WTC11 (cell line): ENCODE results near the gene EIF4E1B. TPM values are rescaled to one million over a fixed set of nuclear protein-coding genes. Genes with fewer than 3 reads are reported as not detected.

Experiments used
- ATAC-seq: fragments of 200-7000 bp; cut with Tn5 transposase; 2 replicates; pipeline ENCODE4 v1.10.0; 2021; ENCODE audit warnings: mild to moderate bottlenecking, moderate library complexity
- CTCF ChIA-PET: fragments of 300-600 bp; sonication (Branson Sonifier 250); formaldehyde crosslinking; loops from one replicate; lab custom pipeline; 2021; ENCODE audit warnings: antibody characterized with exemption; lab: Charles Lee
- POLR2A ChIA-PET: fragments of 350-600 bp; sonication (Branson Sonifier 250); formaldehyde crosslinking; loops from one replicate; lab custom pipeline; 2021; ENCODE audit warnings: antibody characterized with exemption; lab: Charles Lee
- DNase-seq: peaks from one replicate; pipeline ENCODE4 v3.0.0; 2021; ENCODE audit warnings: low spot score
- H3K27ac Mint-ChIP-seq: 2 replicates; pipeline ENCODE4 v1.8.0; 2021; ENCODE audit warnings: mixed read lengths
- H3K27me3 Mint-ChIP-seq: 2 replicates; pipeline ENCODE4 v1.8.0; 2021; ENCODE audit warnings: low read depth, mild to moderate bottlenecking, moderate library complexity, mixed read lengths
- H3K36me3 Mint-ChIP-seq: 2 replicates; pipeline ENCODE4 v1.8.0; 2021; ENCODE audit warnings: mixed read lengths
- H3K4me1 Mint-ChIP-seq: 2 replicates; pipeline ENCODE4 v1.8.0; 2022; ENCODE audit warnings: mixed read lengths
- H3K4me3 Mint-ChIP-seq: 2 replicates; pipeline ENCODE4 v1.8.0; 2021; ENCODE audit warnings: mild to moderate bottlenecking, moderate library complexity, mixed read lengths
- H3K9me3 Mint-ChIP-seq: 2 replicates; pipeline ENCODE4 v1.8.0; 2021; ENCODE audit warnings: mixed read lengths
- ATF1 ChIP-seq: sonication (generic); formaldehyde crosslinking; IDR thresholded peaks from 2 replicates; pipeline ENCODE4 v1.8.1; 2023; ENCODE audit warnings: mild to moderate bottlenecking, moderate library complexity, missing genetic modification reagents
- CTCF ChIP-seq: fragments of 200-600 bp; IDR thresholded peaks from 2 replicates; pipeline ENCODE4 v1.8.0; 2022; ENCODE audit warnings: antibody characterized with exemption
- ERG ChIP-seq: fragments of 250-450 bp; sonication (Bioruptor Pico); IDR thresholded peaks from 2 replicates; pipeline ENCODE4 v1.8.0; 2021; ENCODE audit warnings: mild to moderate bottlenecking
- JAZF1 ChIP-seq: fragments of 250-450 bp; sonication (Bioruptor Pico); IDR thresholded peaks from 2 replicates; pipeline ENCODE4 v1.9.0; 2021; ENCODE audit warnings: moderate library complexity, mild to moderate bottlenecking, inconsistent platforms
- KAT7 ChIP-seq: sonication (generic); formaldehyde crosslinking; IDR thresholded peaks from 2 replicates; pipeline ENCODE4 v1.8.1; 2023; ENCODE audit warnings: missing genetic modification reagents, mild to moderate bottlenecking, borderline replicate concordance
- NR1H2 ChIP-seq: sonication (generic); formaldehyde crosslinking; IDR thresholded peaks from 2 replicates; pipeline ENCODE4 v1.9.0; 2021; ENCODE audit warnings: mild to moderate bottlenecking, moderate library complexity, missing genetic modification reagents
- PRDM15 ChIP-seq: sonication (generic); formaldehyde crosslinking; IDR thresholded peaks from 2 replicates; pipeline ENCODE4 v1.8.0; 2022; ENCODE audit warnings: missing genetic modification reagents
- PRRX2 ChIP-seq: fragments of 250-450 bp; sonication (Bioruptor Pico); IDR thresholded peaks from 2 replicates; pipeline ENCODE4 v1.8.0; 2021; ENCODE audit warnings: mild to moderate bottlenecking
- RORB ChIP-seq: fragments of 250-450 bp; sonication (Bioruptor Pico); IDR thresholded peaks from 2 replicates; pipeline ENCODE4 v1.9.0; 2021; ENCODE audit warnings: mild to moderate bottlenecking
- ZNF281 ChIP-seq: sonication (generic); formaldehyde crosslinking; IDR thresholded peaks from 2 replicates; pipeline ENCODE4 v1.8.0; 2023; ENCODE audit warnings: mild to moderate bottlenecking, missing genetic modification reagents
- ZNF423 ChIP-seq: fragments of 250-450 bp; sonication (Bioruptor Pico); IDR thresholded peaks from 2 replicates; pipeline ENCODE4 v2.1.2; 2022; ENCODE audit warnings: mild to moderate bottlenecking, moderate library complexity
- total RNA-seq: library from RNA; stranded (reverse); gene quantifications from 3 replicates; pipeline ENCODE4 v1.2.3, GENCODE V29; 2021
- TF ChIP-seq, protein P1 (sequence below): sonication (generic); formaldehyde crosslinking; IDR thresholded peaks from 2 replicates; pipeline ENCODE4 v1.8.1; 2023; ENCODE audit warnings: mild to moderate bottlenecking, missing genetic modification reagents
- TF ChIP-seq, protein P2 (sequence below): fragments of 250-450 bp; sonication (Bioruptor Pico); conservative IDR thresholded peaks from 2 replicates; pipeline ENCODE4 v1.9.0; 2021; ENCODE audit warnings: mild to moderate bottlenecking
- TF ChIP-seq, protein P3 (sequence below): sonication (generic); formaldehyde crosslinking; IDR thresholded peaks from 2 replicates; pipeline ENCODE4 v1.8.1; 2022; ENCODE audit warnings: mild to moderate bottlenecking, moderate library complexity, missing genetic modification reagents

The EIF4E1B gene
- total RNA-seq, 1 experiment from 2014 or later, result 0.74 TPM

GRCh38 chr5:176647843-176648473 is 17.5 kb downstream of the EIF4E1B start:
- Mint-ChIP-seq H3K27me3 (no peaks in the 10 kb centered on the region), H3K27ac (no peak overlapping the region), H3K9me3 (no peaks in the 10 kb centered on the region), H3K36me3 (no peaks in the 10 kb centered on the region), H3K4me1 (peaks cover 39% of the 10 kb centered on the region), H3K4me3 (peak overlapping the region; percentile 81)
- peak; percentile 3 for ATAC-seq
- TF ChIP-seq ZNF423 (CRISPR knock-in tag), result no peak
- TF ChIP-seq KAT7 (CRISPR knock-in tag), result no peak
- TF ChIP-seq PRDM15 (CRISPR knock-in tag), result no peak
- no peak for TF ChIP-seq NR1H2 (CRISPR knock-in tag)
- no peak for TF ChIP-seq ATF1
- TF ChIP-seq JAZF1 (CRISPR knock-in tag), result no peak
- TF ChIP-seq PRRX2 (CRISPR knock-in tag), result no peak
- no peak for TF ChIP-seq ZNF281
- TF ChIP-seq, protein P1, sequence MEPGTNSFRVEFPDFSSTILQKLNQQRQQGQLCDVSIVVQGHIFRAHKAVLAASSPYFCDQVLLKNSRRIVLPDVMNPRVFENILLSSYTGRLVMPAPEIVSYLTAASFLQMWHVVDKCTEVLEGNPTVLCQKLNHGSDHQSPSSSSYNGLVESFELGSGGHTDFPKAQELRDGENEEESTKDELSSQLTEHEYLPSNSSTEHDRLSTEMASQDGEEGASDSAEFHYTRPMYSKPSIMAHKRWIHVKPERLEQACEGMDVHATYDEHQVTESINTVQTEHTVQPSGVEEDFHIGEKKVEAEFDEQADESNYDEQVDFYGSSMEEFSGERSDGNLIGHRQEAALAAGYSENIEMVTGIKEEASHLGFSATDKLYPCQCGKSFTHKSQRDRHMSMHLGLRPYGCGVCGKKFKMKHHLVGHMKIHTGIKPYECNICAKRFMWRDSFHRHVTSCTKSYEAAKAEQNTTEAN, result no peak
- POLR2A ChIA-PET, result interaction anchor here (0.7 to 1.1 kb wide), 2 partner anchors 10 to 12 kb away, joined by 3 to 5 read pairs; no protein-coding TSS in a partner anchor
- no peak for DNase-seq
- CTCF ChIA-PET, result interaction anchor here (0.5 to 6.8 kb wide), 9 partner anchors 11 to 662 kb away, joined by 3 to 112 read pairs (median 3); partner anchors contain the start of gene FAF2

GRCh38 chr5:176648474-176649194 is 18.2 kb downstream of the EIF4E1B start:
- POLR2A ChIA-PET, result interaction anchor here (0.7 kb wide), 1 partner anchor 9 kb away, joined by 3 read pairs; no protein-coding TSS in a partner anchor
- ATAC-seq, result no peak
- Mint-ChIP-seq H3K27ac (no peak overlapping the region; the same call in 1 of the 2 replicates), H3K27me3 (no peaks in the 10 kb centered on the region), H3K4me1 (peaks cover 38% of the 10 kb centered on the region), H3K36me3 (no peaks in the 10 kb centered on the region), H3K9me3 (no peaks in the 10 kb centered on the region), H3K4me3 (peak overlapping the region; percentile 81)
- CTCF ChIA-PET, result interaction anchor here (1.5 to 6.8 kb wide), 2 partner anchors 11 to 105 kb away, joined by 4 to 112 read pairs; no protein-coding TSS in a partner anchor
- no peak for TF ChIP-seq RORB
- TF ChIP-seq ERG (CRISPR knock-in tag), result no peak
- TF ChIP-seq, protein P2, sequence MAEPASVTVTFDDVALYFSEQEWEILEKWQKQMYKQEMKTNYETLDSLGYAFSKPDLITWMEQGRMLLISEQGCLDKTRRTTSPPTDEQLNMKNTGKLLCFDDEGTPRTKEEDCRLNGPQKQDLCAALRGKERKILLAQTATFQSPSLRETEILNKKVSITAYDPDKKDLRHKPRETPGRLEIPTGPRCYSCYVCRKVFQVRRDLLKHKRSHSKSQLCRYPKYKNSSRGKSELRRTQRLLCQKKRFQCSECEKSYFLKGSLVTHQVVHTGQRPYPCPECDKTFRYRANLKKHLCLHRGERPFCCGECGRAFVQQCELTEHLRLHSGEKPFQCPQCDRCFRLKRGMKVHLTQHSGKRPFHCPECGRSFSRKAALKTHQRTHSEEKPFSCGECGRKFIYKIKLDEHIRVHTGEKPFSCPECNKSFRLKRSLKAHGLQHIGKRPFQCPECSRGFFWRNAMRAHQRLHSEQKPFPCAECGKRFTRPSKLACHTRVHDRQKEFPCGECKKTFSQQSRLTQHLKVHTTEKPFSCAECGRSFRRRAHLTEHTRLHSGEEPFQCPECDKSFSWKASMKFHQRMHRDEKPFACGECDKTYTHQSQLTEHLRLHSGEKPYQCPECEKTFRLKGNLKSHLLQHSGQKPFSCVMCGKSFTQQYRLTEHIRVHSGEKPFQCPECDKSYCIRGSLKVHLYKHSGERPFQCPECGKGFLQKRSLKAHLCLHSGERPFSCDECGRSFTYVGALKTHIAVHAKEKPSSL (CRISPR knock-in tag), result no peak
- TF ChIP-seq, protein P3, sequence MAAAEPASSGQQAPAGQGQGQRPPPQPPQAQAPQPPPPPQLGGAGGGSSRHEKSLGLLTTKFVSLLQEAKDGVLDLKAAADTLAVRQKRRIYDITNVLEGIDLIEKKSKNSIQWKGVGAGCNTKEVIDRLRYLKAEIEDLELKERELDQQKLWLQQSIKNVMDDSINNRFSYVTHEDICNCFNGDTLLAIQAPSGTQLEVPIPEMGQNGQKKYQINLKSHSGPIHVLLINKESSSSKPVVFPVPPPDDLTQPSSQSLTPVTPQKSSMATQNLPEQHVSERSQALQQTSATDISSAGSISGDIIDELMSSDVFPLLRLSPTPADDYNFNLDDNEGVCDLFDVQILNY, result no peak
- TF ChIP-seq CTCF, result no peak
- no peak for DNase-seq
